KMS-11 (cell line): ENCODE results near the gene PHF12.

Experiments
- H2AFZ ChIP-seq: fragments of 200-600 bp; sonication (generic); 2 replicates; pipeline ENCODE4 v1.6.1; 2016; ENCODE audit warnings: antibody characterized with exemption, mixed run types, low read depth
- H3K27ac ChIP-seq: fragments of 200-600 bp; sonication (generic); 2 replicates; pipeline ENCODE4 v1.6.1; 2016; ENCODE audit warnings: mild to moderate bottlenecking, mixed run types
- H3K27me3 ChIP-seq: fragments of 200-600 bp; sonication (generic); 2 replicates; pipeline ENCODE4 v1.6.1; 2017; ENCODE audit warnings: mild to moderate bottlenecking, low read depth, mixed run types, moderate library complexity; ENCODE audit not compliant: insufficient read depth
- H3K36me3 ChIP-seq: fragments of 200-600 bp; sonication (generic); 2 replicates; pipeline ENCODE4 v1.6.1; 2017; ENCODE audit warnings: mild to moderate bottlenecking, mixed run types; ENCODE audit not compliant: insufficient read depth
- H3K4me1 ChIP-seq: fragments of 200-600 bp; sonication (generic); 2 replicates; pipeline ENCODE4 v1.6.1; 2016; ENCODE audit warnings: mild to moderate bottlenecking, low read depth, mixed run types; ENCODE audit not compliant: poor library complexity, severe bottlenecking
- H3K4me2 ChIP-seq: fragments of 200-600 bp; sonication (generic); 2 replicates; pipeline ENCODE4 v1.7.0; 2016; ENCODE audit warnings: mild to moderate bottlenecking, mixed run types
- H3K4me3 ChIP-seq: fragments of 200-600 bp; sonication (generic); IDR thresholded peaks from 2 replicates; pipeline ENCODE4 v1.6.1; 2017; ENCODE audit warnings: low read depth, low read length, mixed read lengths; ENCODE audit not compliant: insufficient read depth
- H3K79me2 ChIP-seq: fragments of 200-600 bp; sonication (generic); 2 replicates; pipeline ENCODE4 v1.6.1; 2016; ENCODE audit warnings: low read depth, mixed run types; ENCODE audit not compliant: insufficient read depth
- H3K9ac ChIP-seq: fragments of 200-600 bp; sonication (generic); 2 replicates; pipeline ENCODE4 v1.6.1; 2016; ENCODE audit warnings: mild to moderate bottlenecking, mixed run types
- H4K20me1 ChIP-seq: fragments of 200-600 bp; sonication (generic); 2 replicates; pipeline ENCODE4 v1.6.1; 2016; ENCODE audit warnings: mild to moderate bottlenecking, mixed run types; ENCODE audit not compliant: insufficient read depth
- TF ChIP-seq, protein P1 (sequence below): fragments of 200-600 bp; sonication (generic); conservative IDR thresholded peaks from 2 replicates; pipeline ENCODE4 v1.6.1; 2017; ENCODE audit warnings: low read depth, mild to moderate bottlenecking, antibody characterized with exemption, low read length, moderate library complexity, mixed read lengths

The PHF12 gene

DNA sequence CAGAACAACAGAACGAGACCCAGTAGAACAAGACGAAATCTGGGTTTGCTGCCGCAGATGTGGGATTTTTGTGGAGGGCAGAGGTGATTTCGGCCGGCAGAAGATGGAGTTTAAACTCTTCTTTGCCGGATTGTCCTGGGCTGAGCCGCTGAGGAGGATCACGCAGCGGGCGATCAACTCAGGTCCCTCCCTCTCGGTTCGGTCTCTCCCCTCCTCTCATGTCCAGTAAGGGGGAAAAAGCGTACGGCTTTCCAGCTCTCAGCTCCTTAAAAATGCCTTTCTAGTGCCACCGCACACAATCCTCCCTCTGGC, 2.5 kb downstream of the PHF12 start:
- Histone ChIP-seq H4K20me1 (no peaks in the 10 kb centered on the region), H3K79me2 (peaks cover 70% of the 10 kb centered on the region), H3K4me3 (peak overlapping the region; percentile 85), H3K4me1 (peaks cover 55% of the 10 kb centered on the region), H2AFZ (peak overlapping the region; percentile 48), H3K9ac (peak overlapping the region; percentile 69), H3K36me3 (no peaks in the 10 kb centered on the region), H3K4me2 (peak overlapping the region; percentile 81), H3K27me3 (no peaks in the 10 kb centered on the region), H3K27ac (peak overlapping the region; percentile 60)
- TF ChIP-seq, protein P1, sequence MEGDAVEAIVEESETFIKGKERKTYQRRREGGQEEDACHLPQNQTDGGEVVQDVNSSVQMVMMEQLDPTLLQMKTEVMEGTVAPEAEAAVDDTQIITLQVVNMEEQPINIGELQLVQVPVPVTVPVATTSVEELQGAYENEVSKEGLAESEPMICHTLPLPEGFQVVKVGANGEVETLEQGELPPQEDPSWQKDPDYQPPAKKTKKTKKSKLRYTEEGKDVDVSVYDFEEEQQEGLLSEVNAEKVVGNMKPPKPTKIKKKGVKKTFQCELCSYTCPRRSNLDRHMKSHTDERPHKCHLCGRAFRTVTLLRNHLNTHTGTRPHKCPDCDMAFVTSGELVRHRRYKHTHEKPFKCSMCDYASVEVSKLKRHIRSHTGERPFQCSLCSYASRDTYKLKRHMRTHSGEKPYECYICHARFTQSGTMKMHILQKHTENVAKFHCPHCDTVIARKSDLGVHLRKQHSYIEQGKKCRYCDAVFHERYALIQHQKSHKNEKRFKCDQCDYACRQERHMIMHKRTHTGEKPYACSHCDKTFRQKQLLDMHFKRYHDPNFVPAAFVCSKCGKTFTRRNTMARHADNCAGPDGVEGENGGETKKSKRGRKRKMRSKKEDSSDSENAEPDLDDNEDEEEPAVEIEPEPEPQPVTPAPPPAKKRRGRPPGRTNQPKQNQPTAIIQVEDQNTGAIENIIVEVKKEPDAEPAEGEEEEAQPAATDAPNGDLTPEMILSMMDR: no peak

GRCh38 chr17:28948342-28948741, 3.0 kb downstream of the PHF12 start:
- H3K4me3 ChIP-seq: peak overlapping the region; percentile 85
- peak overlapping the region; percentile 60; the same call in 1 of the 2 replicates for H3K27ac ChIP-seq
- H2AFZ ChIP-seq: no peak overlapping the region
- no peaks in the 10 kb centered on the region for H4K20me1 ChIP-seq
- peak overlapping the region; percentile 81 for H3K4me2 ChIP-seq
- peak overlapping the region; percentile 69; the same call in 1 of the 2 replicates for H3K9ac ChIP-seq
- TF ChIP-seq, protein P1: no peak
- H3K36me3 ChIP-seq: no peaks in the 10 kb centered on the region; the same call in 1 of the 2 replicates
- peaks cover 75% of the 10 kb centered on the region for H3K79me2 ChIP-seq
- no peaks in the 10 kb centered on the region for H3K27me3 ChIP-seq
- peaks cover 55% of the 10 kb centered on the region for H3K4me1 ChIP-seq

DNA sequence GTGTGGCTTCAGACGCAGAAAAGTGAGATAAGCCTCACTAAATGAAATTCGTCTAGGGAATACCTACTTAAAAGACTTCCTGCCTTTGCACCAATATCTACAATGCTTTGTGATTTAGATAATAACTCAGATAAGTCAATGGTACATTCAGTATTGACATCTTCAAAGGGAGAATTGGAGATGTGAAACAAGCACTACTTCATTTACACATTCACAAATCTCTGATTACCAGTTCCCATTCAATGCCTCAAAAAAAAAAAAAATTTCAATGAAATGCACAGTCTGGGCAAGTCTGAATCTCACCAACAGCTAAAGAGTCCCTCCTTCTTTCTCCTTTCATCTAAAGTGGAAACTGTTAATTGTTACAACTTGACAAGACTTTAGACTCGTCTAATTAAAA, 3.7 kb downstream of the PHF12 start:
- H3K4me2 ChIP-seq: peak overlapping the region; percentile 81
- TF ChIP-seq, protein P1: no peak
- H4K20me1 ChIP-seq: no peaks in the 10 kb centered on the region
- H3K27me3 ChIP-seq: no peaks in the 10 kb centered on the region
- H2AFZ ChIP-seq: no peak overlapping the region
- no peak overlapping the region for H3K27ac ChIP-seq
- no peaks in the 10 kb centered on the region; the same call in 1 of the 2 replicates for H3K36me3 ChIP-seq
- H3K79me2 ChIP-seq: peaks cover 81% of the 10 kb centered on the region
- no peak overlapping the region; the same call in 1 of the 2 replicates for H3K9ac ChIP-seq
- H3K4me1 ChIP-seq: peaks cover 49% of the 10 kb centered on the region
- no peak overlapping the region for H3K4me3 ChIP-seq

DNA sequence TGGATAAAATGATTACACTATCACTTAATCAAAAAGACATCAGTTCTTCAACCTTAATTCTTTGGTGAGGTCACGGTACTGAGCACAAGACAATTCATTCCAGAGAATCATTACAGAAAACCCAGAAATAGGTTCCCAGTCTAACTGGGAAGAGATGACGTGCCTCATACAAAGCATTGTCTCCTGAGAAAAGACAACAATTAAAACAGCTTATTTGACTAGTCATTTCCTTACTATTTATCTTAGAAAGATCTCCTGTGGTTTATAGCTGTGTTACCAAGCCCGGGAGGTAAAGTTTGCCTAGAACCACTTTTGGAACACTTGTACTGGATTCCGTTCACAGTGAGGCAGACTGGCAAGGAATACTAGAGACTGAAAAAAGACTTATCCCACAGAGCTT, 5.1 kb downstream of the PHF12 start:
- Histone ChIP-seq H3K4me3 (no peak overlapping the region), H4K20me1 (no peaks in the 10 kb centered on the region), H3K27ac (no peak overlapping the region), H3K79me2 (peaks cover 94% of the 10 kb centered on the region), H3K27me3 (no peaks in the 10 kb centered on the region), H2AFZ (no peak overlapping the region), H3K36me3 (no peaks in the 10 kb centered on the region; the same call in 1 of the 2 replicates), H3K4me1 (peaks cover 61% of the 10 kb centered on the region), H3K9ac (no peak overlapping the region), H3K4me2 (no peak overlapping the region)
- TF ChIP-seq, protein P1: no peak
